AG04449 (cell line): ENCODE measurements around the gene APBA1.

ENCODE experiments used
- CTCF ChIA-PET: fragments of 350-600 bp; formaldehyde crosslinking; extraction: SDS; loops from one replicate; lab custom pipeline; 2021; ENCODE audit warnings: antibody characterized with exemption; lab: Yijun Ruan, JAX
- POLR2A ChIA-PET: fragments of 400-600, 350-600 bp; formaldehyde crosslinking; extraction: SDS; loops from one replicate; lab custom pipeline; 2020; ENCODE audit warnings: antibody characterized with exemption, inconsistent platforms; lab: Yijun Ruan, JAX
- DNase-seq: peaks from one replicate; pipeline ENCODE4 v3.0.0-alpha.2; 2010; ENCODE audit warnings: low read depth, low spot score
- H3K4me3 ChIP-seq: 2 replicates; pipeline ENCODE4 v1.5.1; 2011; ENCODE audit warnings: low read depth, mild to moderate bottlenecking, control low read depth, low read length
- CTCF ChIP-seq: IDR thresholded peaks from one replicate; pipeline ENCODE4 v1.5.1; 2011; ENCODE audit warnings: mild to moderate bottlenecking, moderate library complexity, low read length, control low read depth, inconsistent platforms; ENCODE audit not compliant: insufficient read depth; ENCODE audit errors: missing control alignments

Gene APBA1

GRCh38 chr9:69622676-69623075 is 49.5 kb downstream of the APBA1 start:
- POLR2A ChIA-PET: no interaction called here
- no peak for TF ChIP-seq CTCF
- DNase-seq: peak; percentile 57
- no peak overlapping the region for H3K4me3 ChIP-seq
- CTCF ChIA-PET: no interaction called here

- ChIA-PET CTCF (no interaction called here), POLR2A (no interaction called here)
- TF ChIP-seq CTCF: no peak
Measured at GRCh38 chr9:69621730-69622460, 50.3 kb downstream of the APBA1 start.

GRCh38 chr9:69620731-69621130 is 51.4 kb downstream of the APBA1 start:
- CTCF ChIA-PET: no interaction called here
- no peak for TF ChIP-seq CTCF

More at GRCh38 chr9:69621730-69622460, 50.3 kb downstream of the APBA1 start:
- no peak overlapping the region for H3K4me3 ChIP-seq
- DNase-seq: no peak

GRCh38 chr9:69619233-69619632 is 52.9 kb downstream of the APBA1 start:
- no peak for TF ChIP-seq CTCF
- POLR2A ChIA-PET: no interaction called here
- DNase-seq: no peak
- H3K4me3 ChIP-seq: no peak overlapping the region
- CTCF ChIA-PET: no interaction called here

More at GRCh38 chr9:69620731-69621130, 51.4 kb downstream of the APBA1 start:
- DNase-seq: no peak
- H3K4me3 ChIP-seq: no peak overlapping the region
- POLR2A ChIA-PET: interaction anchor here (0.6 kb wide), 1 partner anchor 247 kb away, joined by 3 read pairs; no protein-coding TSS in a partner anchor

- ChIA-PET CTCF (no interaction called here), POLR2A (no interaction called here)
- H3K4me3 ChIP-seq: no peak overlapping the region
- TF ChIP-seq CTCF: no peak
- no peak for DNase-seq
Measured at GRCh38 chr9:69617006-69617405, 55.2 kb downstream of the APBA1 start.

- TF ChIP-seq CTCF: no peak
- DNase-seq: no peak
- ChIA-PET CTCF (interaction anchor here (1.1 kb wide), 1 partner anchor 8 kb away, joined by 3 read pairs; no protein-coding TSS in a partner anchor), POLR2A (no interaction called here)
- H3K4me3 ChIP-seq: no peak overlapping the region
Measured at GRCh38 chr9:69615880-69616279, 56.3 kb downstream of the APBA1 start.
